HCT116 (cell line): Measurements from ENCODE around the gene ITIH1. TPM values are rescaled to one million over a fixed set of nuclear protein-coding genes. Genes with fewer than 3 reads are reported as not detected.

Experiments used
- ATAC-seq: fragments of 200-7000 bp; cut with Tn5 transposase; 2 replicates; pipeline ENCODE4 v1.9.1; 2020; ENCODE audit warnings: mild to moderate bottlenecking, moderate library complexity
- BruUV-seq: library from RNA; stranded (reverse); fragments of 400-500 nt; replicated peaks from 2 replicates; lab custom pipeline; 2021; lab: Mats Ljungman, UMichigan
- CTCF ChIA-PET: fragments of 300-600 bp; sonication (Branson Sonifier 250); formaldehyde crosslinking; loops from one replicate; lab custom pipeline; 2021; ENCODE audit warnings: antibody characterized with exemption; lab: Charles Lee
- POLR2A ChIA-PET: fragments of 300-600, 350-600 bp; sonication (Branson Sonifier 250); formaldehyde crosslinking; loops from one replicate; lab custom pipeline; 2021; ENCODE audit warnings: antibody characterized with exemption; lab: Charles Lee
- RAD21 ChIA-PET, 2 experiments: fragments of 300-600 bp; sonication (Branson Sonifier 250); formaldehyde crosslinking; loops; one replicate each; lab custom pipeline; 2023; ENCODE audit warnings: low total read pairs in 2 of 2; ENCODE audit not compliant: uncharacterized antibody in 2 of 2, unreplicated experiment in 2 of 2, low non-redundant PET in 1 of 2; lab: Charles Lee
- DNase-seq: peaks from one replicate; pipeline ENCODE4 v3.0.0-alpha.2; 2010; ENCODE audit warnings: low read depth, low spot score
- H2AFZ ChIP-seq: fragments of 200-600 bp; shearing (Covaris generic), sonication (generic); 2 replicates; pipeline ENCODE4 v1.6.1; 2017; ENCODE audit warnings: low read depth, mixed run types, mixed read lengths, antibody characterized with exemption, low read length; ENCODE audit not compliant: poor library complexity, severe bottlenecking
- H3K27ac ChIP-seq: 2 replicates; pipeline ENCODE4 v1.5.1; 2012; ENCODE audit warnings: low read depth, low read length
- H3K27me3 ChIP-seq: fragments of 200-600 bp; sonication (generic); 2 replicates; pipeline ENCODE4 v1.6.1; 2016; ENCODE audit warnings: mixed run types, low read length, mixed read lengths; ENCODE audit not compliant: insufficient read depth
- H3K36me3 ChIP-seq, 2 experiments: fragments of 200-500 bp in 1 of 2; fragments of 200-600 bp in 1 of 2; sonication (Bioruptor generic) in 1 of 2; sonication (generic) in 1 of 2; 2 replicates each; pipeline versions ENCODE4 v1.5.1 to v1.6.1; 2014 to 2016; ENCODE audit warnings: low read length in 2 of 2, inconsistent platforms in 1 of 2, mixed read lengths in 1 of 2, mixed run types in 1 of 2; ENCODE audit not compliant: insufficient read depth in 2 of 2, control insufficient read depth in 1 of 2
- H3K4me1 ChIP-seq, 2 experiments: fragments of 200-600 bp in 1 of 2; sonication (generic) in 1 of 2; 2 replicates each; pipeline versions ENCODE4 v1.5.1 to v1.6.1; 2012 to 2017; ENCODE audit warnings: low read length in 2 of 2, inconsistent platforms in 1 of 2, mild to moderate bottlenecking in 1 of 2, mixed read lengths in 1 of 2, mixed run types in 1 of 2, moderate library complexity in 1 of 2; ENCODE audit not compliant: insufficient read depth in 2 of 2, control insufficient read depth in 1 of 2
- H3K4me2 ChIP-seq: fragments of 200-600 bp; sonication (generic); 2 replicates; pipeline ENCODE4 v1.6.1; 2017; ENCODE audit warnings: mixed run types, low read length, mixed read lengths
- H3K4me3 ChIP-seq, 2 experiments: fragments of 200-600 bp in 1 of 2; sonication (generic) in 1 of 2; replicated peaks in 1 of 2; 2 replicates each; pipeline ENCODE4 v1.5.1; 2011 to 2016; ENCODE audit warnings: low read length in 2 of 2, control low read depth in 1 of 2, low read depth in 1 of 2, mild to moderate bottlenecking in 1 of 2, mixed read lengths in 1 of 2, mixed run types in 1 of 2
- H3K79me2 ChIP-seq: fragments of 200-600 bp; sonication (generic); 2 replicates; pipeline ENCODE4 v1.6.1; 2017; ENCODE audit warnings: mild to moderate bottlenecking, mixed run types, low read length, moderate library complexity, mixed read lengths; ENCODE audit not compliant: insufficient read depth
- H3K9ac ChIP-seq: fragments of 200-600 bp; sonication (generic); 2 replicates; pipeline ENCODE4 v1.6.1; 2016; ENCODE audit warnings: low read length, mixed read lengths
- H3K9me2 ChIP-seq: fragments of 200-600 bp; sonication (generic), shearing (Covaris generic); 2 replicates; pipeline ENCODE4 v1.6.1; 2017; ENCODE audit warnings: mixed run types, mild to moderate bottlenecking, moderate library complexity; ENCODE audit not compliant: insufficient read depth
- H3K9me3 ChIP-seq, 2 experiments: fragments of 200-500 bp in 1 of 2; fragments of 200-600 bp in 1 of 2; sonication (Bioruptor generic) in 1 of 2; sonication (generic) in 1 of 2; 2 replicates each; pipeline ENCODE4 v1.6.1; 2014 to 2017; ENCODE audit warnings: low read length in 2 of 2, mixed read lengths in 2 of 2, inconsistent platforms in 1 of 2, low read depth in 1 of 2, mild to moderate bottlenecking in 1 of 2, mixed run types in 1 of 2, moderate library complexity in 1 of 2; ENCODE audit not compliant: control insufficient read depth in 1 of 2, insufficient read depth in 1 of 2
- H4K20me1 ChIP-seq: fragments of 200-600 bp; sonication (generic), shearing (Covaris generic); 2 replicates; pipeline ENCODE4 v1.6.1; 2017; ENCODE audit warnings: mixed run types, mild to moderate bottlenecking, moderate library complexity; ENCODE audit not compliant: insufficient read depth
- ATF3 ChIP-seq: IDR thresholded peaks from 2 replicates; pipeline ENCODE4 v1.6.1; 2012
- CBX3 ChIP-seq: IDR thresholded peaks from 2 replicates; pipeline ENCODE4 v1.6.1; 2012; ENCODE audit warnings: low read depth
- CEBPB ChIP-seq: IDR thresholded peaks from 2 replicates; pipeline ENCODE4 v1.6.1; 2012; ENCODE audit warnings: low read depth
- CTCF ChIP-seq, 3 experiments: fragments of 200-600 bp in 1 of 3; sonication (generic) in 1 of 3; IDR thresholded peaks in 2 of 3; conservative IDR thresholded peaks in 1 of 3; 2 replicates each; pipeline ENCODE4 v1.5.1; 2012 to 2017; ENCODE audit warnings: low read depth in 2 of 3, low read length in 2 of 3, antibody characterized with exemption in 1 of 3, borderline replicate concordance in 1 of 3, control low read depth in 1 of 3, mild to moderate bottlenecking in 1 of 3, mixed read lengths in 1 of 3, mixed run types in 1 of 3, moderate library complexity in 1 of 3; ENCODE audit not compliant: insufficient read depth in 1 of 3
- EGR1 ChIP-seq: IDR thresholded peaks from 2 replicates; pipeline ENCODE4 v1.6.1; 2012; ENCODE audit warnings: low read depth
- ELF1 ChIP-seq: IDR thresholded peaks from 2 replicates; pipeline ENCODE4 v1.6.1; 2012; ENCODE audit warnings: low read depth, borderline replicate concordance
- EZH2phosphoT487 ChIP-seq: fragments of 200-600 bp; IDR thresholded peaks from 2 replicates; pipeline ENCODE4 v1.6.1; 2018; ENCODE audit warnings: antibody characterized with exemption, borderline replicate concordance
- FOSL1 ChIP-seq: IDR thresholded peaks from 2 replicates; pipeline ENCODE4 v1.6.1; 2012; ENCODE audit warnings: low read depth
- POLR2A ChIP-seq: IDR thresholded peaks from 2 replicates; pipeline ENCODE4 v1.7.0; 2011; ENCODE audit warnings: borderline replicate concordance; ENCODE audit not compliant: insufficient read depth, insufficient read length; ENCODE audit errors: extremely low read depth
- SIN3A ChIP-seq: IDR thresholded peaks from 2 replicates; pipeline ENCODE4 v1.6.1; 2012; ENCODE audit warnings: low read depth
- SP1 ChIP-seq: IDR thresholded peaks from 2 replicates; pipeline ENCODE4 v1.6.1; 2012; ENCODE audit warnings: low read depth
- TCF7L2 ChIP-seq: IDR thresholded peaks from 2 replicates; pipeline ENCODE4 v1.7.0; 2011; ENCODE audit warnings: borderline replicate concordance, inconsistent platforms; ENCODE audit not compliant: insufficient read depth, insufficient read length; ENCODE audit errors: extremely low read depth
- ZBTB33 ChIP-seq: IDR thresholded peaks from 2 replicates; pipeline ENCODE4 v1.6.1; 2011; ENCODE audit warnings: mild to moderate bottlenecking, low read length, moderate library complexity; ENCODE audit not compliant: insufficient replicate concordance; ENCODE audit errors: extremely low read depth
- ZNF274 ChIP-seq: fragments of 200-500 bp; sonication (Bioruptor generic); IDR thresholded peaks from 2 replicates; pipeline ENCODE4 v1.6.1; 2014; ENCODE audit warnings: mild to moderate bottlenecking, low read depth, low read length, inconsistent platforms
- intact Hi-C: fragments of 100-400 bp; cut with micrococcal nuclease; formaldehyde crosslinking; loops from 2 replicates; pipeline ENCODE4 v1.10.0; 2022
- total RNA-seq: library from RNA; stranded (reverse); gene quantifications from one replicate; pipeline ENCODE4 v1.2.1, GENCODE V29; 2021; ENCODE audit not compliant: unreplicated experiment

Gene ITIH1
- total RNA-seq, 1 experiment from 2014 or later = 0.37 TPM

GRCh38 chr3:52816199-52816598 is 38.8 kb downstream of the ITIH1 start:
- H3K79me2 ChIP-seq = no peaks in the 10 kb centered on the region
- no peaks in the 10 kb centered on the region for H3K36me3 ChIP-seq
- no peak for ATAC-seq
- H3K9ac ChIP-seq = no peak overlapping the region
- intact Hi-C loops = no loop called here
- TF ChIP-seq ATF3 (no peak), FOSL1 (no peak), SIN3A (no peak), ELF1 (no peak), ZNF274 (no peak), CBX3 (no peak), TCF7L2 (no peak), ZBTB33 (no peak), CEBPB (no peak), EZH2phosphoT487 (no peak), POLR2A (no peak), SP1 (no peak), EGR1 (no peak), CTCF (IDR thresholded peaks at IDR 0.05 in 2 of 3, conservative IDR thresholded peaks at IDR 0.05 in 1 of 3; ENCODE audit: borderline replicate concordance in 1 of 3, insufficient read depth in 1 of 3, low read depth in 2 of 3, low read length in 2 of 3) (no peak)
- no peak overlapping the region for H3K27ac ChIP-seq
- no peaks in the 10 kb centered on the region for H3K9me2 ChIP-seq
- no peak overlapping the region for H3K4me3 ChIP-seq
- BruUV-seq = no TSS peak
- CTCF ChIA-PET = no interaction called here
- H3K27me3 ChIP-seq = no peaks in the 10 kb centered on the region
- H3K9me3 ChIP-seq = no peaks in the 10 kb centered on the region
- H4K20me1 ChIP-seq = no peaks in the 10 kb centered on the region
- peaks cover 0 to 6% of the 10 kb centered on the region in 2 experiments; a peak in 1 of 4 replicates for H3K4me1 ChIP-seq
- H2AFZ ChIP-seq = no peak overlapping the region
- POLR2A ChIA-PET = no interaction called here
- DNase-seq = no peak
- H3K4me2 ChIP-seq = no peak overlapping the region
- RAD21 ChIA-PET = no interaction called here
